ENCODE data around the gene FRY. TPM values are rescaled to one million over a fixed set of nuclear protein-coding genes. Genes with fewer than 3 reads are reported as not detected.

FRY gene
- total RNA-seq, 1 experiment from 2014 or later: 0.74 TPM

DNA sequence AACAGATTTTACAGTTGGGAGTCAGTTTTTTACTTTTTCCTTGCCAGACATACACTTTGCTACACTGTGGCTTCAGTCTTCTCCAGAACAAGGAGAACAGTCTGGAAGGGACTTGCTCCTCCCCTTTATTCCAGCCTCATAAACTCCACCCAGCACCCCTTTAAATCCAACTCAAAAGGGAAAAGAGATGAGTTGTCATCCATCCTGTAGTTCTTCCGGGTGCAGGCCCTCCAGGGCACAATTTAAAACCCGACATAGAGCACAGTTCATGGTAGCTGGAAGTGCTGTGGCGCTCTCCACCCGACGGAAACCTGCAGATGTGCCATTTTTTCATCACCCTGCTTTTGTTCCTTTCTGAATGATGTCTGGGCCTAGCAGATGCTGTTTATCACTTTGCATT lies 184.7 kb downstream of the FRY start:
- no peak for DNase-seq (ENCODE audit: low read depth)

DNA sequence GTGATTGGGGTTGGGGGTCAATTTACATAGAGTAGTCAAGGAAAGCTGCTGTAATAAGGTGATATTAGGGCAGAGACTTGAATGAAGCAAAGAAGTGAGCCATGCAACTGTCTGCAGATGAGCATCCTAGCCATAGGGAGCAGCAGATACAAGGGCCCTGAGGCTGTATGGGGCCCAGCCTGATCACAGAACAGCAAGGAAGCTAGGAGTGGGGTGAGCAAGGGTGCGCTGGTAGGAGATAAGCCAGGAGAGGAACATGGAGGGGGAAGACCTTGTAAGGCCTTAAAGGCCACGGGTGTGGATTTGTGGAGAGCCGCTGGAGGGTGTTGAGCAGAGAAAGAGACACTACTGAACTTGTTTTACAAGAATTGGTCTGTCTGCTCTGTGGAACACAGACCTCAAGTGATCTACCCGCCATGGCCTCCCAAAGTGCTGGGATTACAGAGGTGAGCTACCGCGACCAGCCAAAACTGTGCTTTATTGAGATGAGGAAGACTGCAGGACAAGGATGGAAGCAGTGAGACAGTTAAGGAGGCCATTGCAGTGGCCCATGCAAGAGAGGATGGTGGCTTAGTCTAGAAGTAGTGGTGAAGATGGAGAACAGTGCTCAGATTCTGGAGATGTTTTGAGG lies 190.6 kb downstream of the FRY start:
- no peak for DNase-seq (ENCODE audit: low read depth)

DNA sequence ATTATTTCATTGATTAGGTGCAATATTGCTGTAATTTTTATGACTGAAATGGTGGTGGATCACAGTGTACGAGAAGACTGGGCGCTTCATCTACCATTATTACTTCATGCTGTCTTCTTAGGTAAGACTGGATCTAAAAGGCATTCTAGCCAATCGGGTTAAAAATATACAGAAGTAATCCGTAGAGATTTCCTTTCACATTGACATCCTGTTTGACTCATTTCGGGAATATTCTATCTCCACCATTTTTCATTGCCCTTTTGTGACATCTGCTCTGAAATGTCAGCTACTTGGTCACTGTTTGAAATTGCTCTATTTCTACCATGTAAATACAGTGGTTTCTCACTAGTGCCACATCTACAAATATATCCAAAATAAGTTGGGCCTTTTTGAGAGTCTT lies 193.3 kb downstream of the FRY start:
- no peak for DNase-seq (ENCODE audit: low read depth)

DNA sequence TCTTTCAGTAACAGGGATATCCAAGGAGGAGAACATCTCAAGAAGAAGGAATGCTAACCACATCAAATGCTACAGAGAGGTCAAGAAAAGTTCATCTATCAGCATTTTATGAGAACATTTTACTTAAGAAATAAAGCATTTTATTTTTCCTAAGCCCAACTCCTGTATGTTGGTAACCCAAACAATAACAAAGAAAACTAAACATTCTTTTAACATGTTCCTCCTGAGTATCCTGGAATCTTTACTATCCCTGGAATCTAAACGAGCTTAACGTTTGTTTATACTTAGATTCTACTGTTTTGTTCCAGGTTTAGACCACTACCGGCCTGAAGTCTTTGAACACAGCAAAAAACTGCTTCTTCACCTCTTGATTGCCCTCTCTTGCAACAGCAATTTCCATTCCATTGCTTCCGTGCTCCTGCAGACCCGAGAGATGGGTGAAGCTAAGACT lies 193.9 kb downstream of the FRY start:
- DNase-seq (ENCODE audit: low read depth): no peak

DNA sequence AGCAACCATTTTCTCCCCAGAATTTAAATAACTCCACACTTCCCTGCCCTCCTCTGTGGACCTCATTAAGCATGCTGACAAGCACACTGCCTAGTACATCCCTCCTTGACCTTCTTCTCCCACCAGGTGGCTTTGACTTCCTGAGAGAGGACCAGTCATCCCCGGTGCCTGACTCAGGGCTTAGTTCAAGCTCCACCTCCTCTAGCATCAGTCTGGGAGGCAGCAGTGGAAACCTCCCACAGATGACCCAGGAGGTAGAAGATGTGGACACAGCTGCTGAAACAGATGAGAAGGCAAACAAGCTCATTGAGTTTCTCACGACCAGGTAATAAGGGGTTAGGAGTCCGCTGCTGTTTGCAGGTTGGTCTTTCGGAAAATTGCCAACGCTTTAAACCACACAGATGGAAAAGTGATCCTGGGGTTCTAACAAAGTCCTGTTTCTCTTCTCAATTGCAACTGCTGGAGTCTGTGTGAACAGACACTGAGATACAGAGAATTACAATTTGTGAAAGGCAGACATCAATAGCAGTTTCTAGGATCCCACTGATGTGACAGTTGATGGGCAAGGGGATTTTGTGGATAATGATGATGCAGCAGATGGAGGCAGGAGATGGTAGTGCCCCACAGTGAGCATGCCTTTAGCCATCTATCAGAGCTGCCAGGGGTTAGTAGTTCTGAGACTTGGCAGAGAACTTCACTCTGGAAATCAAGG lies 196.9 kb downstream of the FRY start:
- no peak for DNase-seq (ENCODE audit: low read depth)

DNA sequence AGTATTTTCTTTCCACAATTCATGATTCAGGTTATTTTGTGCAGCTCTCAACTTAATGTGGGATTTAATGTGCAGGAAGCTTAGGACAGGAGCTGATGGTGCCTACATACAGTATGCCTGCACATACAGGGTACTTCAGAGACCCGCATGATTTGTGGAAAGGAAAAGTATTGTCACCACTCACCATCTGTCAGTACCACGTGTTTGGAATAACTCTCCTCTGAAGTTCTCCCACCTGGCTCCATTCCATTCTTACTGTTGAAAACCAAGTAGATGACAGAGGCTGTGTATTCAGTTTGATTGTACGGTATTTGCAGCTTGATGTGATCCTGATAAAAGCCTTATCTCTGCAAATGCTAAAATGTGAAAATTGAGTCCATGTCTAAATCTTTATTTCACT lies 197.9 kb downstream of the FRY start:
- no peak for DNase-seq (ENCODE audit: low read depth)

DNA sequence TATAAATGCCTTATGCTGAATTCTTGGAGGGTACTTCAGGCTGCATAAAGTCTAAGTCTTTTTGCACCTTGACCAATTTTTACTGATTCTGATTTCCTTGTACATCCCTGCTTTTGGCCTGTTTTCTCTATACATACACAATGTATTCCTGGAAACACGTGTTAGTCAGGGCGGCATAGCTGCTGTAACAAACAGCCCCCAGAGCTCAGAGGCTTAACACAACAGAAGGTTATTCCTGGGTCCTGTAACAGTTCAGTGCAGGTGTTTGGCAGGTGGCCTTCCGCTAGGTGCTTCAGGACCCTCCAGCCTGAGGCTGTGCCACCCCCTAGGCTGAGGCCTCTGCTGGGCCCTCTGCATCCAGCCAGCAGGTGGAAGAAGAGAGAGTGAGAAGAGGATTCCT lies 200.7 kb downstream of the FRY start:
- no peak for DNase-seq (ENCODE audit: low read depth)

DNA sequence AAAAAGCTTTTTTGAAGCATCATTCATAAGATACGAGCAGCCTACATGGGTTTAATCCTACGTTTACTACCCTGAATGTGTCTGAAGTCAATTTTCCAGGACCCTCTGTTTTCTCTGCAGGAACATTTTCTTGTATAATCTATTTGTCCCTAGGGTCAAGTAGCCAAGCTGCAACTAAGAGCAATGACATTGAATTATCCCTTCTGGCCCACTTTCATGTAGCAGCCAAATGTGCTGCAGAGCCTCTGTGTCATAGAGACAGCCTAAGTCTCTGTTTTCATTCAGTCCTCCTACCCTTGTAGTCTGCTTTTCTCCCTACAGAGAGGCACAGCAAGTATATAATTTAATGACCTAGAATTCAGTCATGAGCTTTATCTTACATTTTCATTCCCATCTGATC lies 201.5 kb downstream of the FRY start:
- DNase-seq (ENCODE audit: low read depth): no peak

DNA sequence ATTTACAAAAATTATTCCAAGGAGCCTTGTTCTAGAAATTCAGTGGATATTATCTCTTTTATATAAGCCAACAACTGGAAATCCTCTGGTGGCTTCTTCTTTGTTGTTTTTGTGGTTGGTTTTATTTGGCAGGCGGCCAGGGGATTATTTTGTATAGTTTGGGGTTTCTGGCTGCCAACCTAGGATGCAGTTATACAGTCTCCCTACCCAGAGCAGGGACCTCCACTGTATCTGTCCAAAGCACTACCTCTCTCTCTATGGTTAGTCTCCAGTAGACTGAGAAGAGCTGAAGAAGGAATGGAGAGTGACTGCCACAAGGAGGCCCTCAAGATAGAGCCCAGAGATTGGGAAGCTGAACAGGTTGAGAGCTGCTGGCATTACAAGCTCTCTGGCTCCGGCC lies 203.3 kb downstream of the FRY start:
- DNase-seq (ENCODE audit: low read depth): no peak

DNA sequence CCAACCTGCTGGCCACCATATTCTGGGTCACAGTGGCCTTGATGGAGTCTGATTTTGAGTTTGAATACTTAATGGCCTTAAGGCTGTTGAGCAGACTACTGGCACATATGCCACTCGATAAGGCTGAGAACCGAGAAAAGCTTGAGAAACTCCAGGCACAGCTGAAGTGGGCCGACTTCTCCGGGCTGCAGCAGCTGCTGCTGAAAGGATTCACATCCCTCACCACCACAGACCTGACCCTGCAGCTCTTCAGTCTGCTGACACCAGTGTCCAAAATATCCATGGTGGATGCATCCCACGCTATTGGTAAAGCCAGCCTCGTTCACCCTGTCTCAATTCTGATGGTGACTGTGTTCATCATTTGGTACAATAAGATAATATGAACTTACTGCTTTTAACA lies 206.1 kb downstream of the FRY start:
- DNase-seq (ENCODE audit: low read depth): no peak

DNA sequence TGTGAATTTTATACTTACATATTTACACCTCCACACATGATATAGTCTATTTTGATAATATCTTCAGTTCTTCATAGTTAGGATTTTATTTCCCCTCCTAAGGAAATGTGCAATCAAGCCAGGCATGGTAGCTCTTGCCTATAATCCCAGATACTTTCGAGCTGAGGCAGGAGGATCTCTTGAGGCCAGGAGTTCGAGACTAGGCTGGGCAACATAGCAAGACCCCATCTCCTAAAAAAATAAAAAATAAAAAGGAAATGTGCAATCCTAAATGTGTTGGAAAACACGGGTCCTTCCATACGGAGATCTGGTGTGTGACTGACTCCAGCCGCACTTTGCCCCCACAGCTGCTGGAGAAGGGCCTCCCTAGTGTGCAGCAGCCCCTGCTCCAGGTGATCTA lies 212.1 kb downstream of the FRY start:
- DNase-seq (ENCODE audit: low read depth): no peak

DNA sequence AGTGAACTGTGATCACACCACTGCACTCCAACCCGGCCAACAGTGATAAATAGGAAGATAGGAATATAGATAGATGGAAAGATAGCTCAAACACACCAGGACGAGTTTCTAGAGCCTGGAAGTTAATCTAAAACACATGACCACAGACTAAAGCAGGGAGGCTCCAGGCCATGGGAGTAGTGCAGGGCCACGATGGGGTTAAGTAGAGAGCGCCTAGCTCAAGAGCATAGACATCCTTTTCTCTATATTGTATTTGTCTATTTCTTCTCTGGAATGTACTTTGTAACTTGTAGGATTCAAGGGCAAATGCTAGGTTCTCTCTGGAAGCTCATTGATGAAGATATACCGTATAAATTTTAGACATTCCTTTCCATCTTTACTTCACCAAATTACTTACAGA lies 214.0 kb downstream of the FRY start:
- DNase-seq (ENCODE audit: low read depth): no peak

DNA sequence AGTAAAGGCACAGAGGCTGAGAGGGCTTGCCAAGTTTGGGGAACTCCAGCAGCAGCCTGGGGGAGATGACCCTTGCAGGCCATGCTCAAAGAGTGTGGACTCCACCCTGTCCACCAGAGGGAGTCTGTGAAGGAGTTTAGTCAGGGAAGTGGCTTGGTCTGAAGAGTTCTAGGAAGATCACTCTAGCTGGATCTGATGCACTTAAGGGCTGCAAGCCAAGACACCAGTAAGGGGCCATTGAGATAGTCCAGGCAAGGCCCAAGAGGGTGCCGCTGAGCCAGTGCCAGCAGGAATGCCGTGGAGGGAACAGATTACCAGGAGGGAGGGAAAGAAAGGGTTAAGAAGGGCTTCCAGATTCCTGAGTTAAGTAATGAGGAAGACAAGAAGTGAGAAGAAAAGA lies 214.9 kb downstream of the FRY start:
- DNase-seq (ENCODE audit: low read depth): peak; percentile 44

DNA sequence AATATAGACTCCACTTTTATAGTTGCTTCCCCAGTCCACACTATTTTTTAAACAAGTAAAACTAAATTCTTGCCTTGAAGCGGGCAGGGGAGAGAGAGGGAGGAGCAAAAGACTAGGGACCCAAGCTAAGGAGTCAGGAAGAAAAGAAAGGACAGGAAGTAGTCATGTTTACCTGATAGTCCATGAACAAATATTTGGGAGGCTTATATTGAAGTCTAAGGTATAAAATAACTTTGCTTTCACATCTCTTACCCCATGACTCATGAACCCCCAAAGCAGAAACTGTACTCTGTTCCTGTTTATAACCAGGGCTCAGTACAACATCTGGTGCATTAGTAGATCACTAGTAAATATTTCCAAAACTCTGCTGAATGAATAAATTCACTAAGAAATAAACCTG lies 216.3 kb downstream of the FRY start:
- no peak for DNase-seq (ENCODE audit: low read depth)

DNA sequence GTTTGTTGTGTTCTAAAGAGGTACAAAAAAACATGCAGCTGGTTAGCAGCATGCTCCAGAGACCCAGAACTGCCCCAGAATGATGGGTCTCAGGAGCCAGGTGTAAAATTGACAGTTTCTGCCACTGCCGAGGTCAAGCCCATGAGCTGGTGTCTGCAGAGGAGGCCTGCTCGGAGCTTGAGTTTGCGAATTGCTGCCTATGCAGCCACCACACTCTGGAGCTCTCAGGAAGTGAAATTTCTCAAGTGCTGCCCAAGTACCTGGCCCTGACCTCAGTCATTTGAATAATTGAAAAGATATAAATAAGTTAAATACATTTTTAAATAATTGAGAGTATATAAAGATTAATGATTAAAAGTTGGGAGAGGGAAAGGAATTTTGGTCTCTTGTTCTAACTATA lies 217.2 kb downstream of the FRY start:
- no peak for DNase-seq (ENCODE audit: low read depth)

DNA sequence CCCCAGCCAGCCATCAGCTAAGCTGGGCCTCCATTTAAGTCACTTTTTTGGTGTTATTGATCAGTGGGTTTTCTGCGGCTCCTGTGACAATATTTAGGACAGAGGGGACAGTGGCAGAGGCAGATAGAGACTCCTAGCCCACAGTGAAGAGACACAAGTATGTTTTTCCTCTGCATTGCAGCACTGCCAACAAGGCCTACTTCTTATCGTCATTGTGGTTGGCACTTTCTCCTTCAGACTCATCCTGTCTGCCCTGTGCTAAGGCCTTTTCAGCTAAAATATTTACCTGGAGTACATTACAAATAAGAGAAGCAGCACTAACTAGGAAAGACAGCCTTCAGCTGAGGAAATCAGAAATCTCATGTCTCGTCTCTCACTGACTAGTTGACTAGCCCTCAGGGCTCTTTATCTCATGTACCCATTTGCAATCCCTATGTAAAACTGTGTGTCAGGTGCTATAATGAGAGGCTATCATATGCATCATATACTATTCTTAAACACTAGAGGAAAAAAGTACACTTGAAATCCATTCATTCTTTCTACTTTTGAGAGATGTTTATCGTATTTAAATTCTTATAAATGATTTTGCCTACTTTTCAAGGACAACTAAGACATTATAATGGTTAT lies 221.4 kb downstream of the FRY start:
- DNase-seq (ENCODE audit: low read depth): no peak

DNA sequence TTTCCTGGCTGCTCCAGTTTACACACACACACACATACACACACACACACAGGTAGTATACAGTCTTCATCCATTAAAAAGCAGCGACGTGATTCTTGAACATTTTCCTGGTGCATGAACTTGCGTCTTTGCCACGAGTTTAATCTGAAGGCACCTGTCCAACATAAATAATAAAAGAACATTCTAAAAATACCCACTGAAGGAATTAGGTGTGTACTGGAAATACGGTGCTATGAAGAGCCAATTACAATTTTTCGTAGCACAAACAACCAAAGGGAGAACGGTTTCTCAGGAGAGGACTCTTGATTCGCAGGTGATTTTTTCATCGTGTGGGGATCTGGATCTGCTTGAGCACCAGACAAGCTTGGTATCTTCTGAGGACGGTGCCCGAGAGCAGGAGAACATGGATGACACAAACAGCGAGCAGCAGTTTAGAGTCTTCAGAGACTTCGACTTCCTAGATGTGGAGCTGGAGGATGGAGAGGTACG lies 222.4 kb downstream of the FRY start:
- no peak for DNase-seq (ENCODE audit: low read depth)

DNA sequence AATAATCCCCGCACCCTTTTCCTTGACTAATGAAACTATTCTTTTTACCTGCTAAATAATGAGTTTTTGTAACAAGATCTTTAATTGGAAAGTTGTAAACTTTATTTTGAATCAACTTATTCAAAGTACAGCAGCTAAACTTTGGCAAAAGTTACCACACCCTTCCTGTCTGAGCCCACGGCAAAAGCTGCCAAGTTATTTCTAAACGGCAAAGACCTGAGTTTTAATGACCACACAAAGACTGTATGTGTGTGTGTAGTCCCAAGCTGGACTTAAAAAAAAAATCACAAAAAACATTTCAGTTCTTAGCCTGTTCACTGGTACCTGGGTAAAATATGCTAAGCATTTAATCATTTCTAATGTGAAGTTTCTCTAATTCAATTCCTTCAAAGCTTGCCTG lies 222.8 kb downstream of the FRY start:
- no peak for DNase-seq (ENCODE audit: low read depth)

DNA sequence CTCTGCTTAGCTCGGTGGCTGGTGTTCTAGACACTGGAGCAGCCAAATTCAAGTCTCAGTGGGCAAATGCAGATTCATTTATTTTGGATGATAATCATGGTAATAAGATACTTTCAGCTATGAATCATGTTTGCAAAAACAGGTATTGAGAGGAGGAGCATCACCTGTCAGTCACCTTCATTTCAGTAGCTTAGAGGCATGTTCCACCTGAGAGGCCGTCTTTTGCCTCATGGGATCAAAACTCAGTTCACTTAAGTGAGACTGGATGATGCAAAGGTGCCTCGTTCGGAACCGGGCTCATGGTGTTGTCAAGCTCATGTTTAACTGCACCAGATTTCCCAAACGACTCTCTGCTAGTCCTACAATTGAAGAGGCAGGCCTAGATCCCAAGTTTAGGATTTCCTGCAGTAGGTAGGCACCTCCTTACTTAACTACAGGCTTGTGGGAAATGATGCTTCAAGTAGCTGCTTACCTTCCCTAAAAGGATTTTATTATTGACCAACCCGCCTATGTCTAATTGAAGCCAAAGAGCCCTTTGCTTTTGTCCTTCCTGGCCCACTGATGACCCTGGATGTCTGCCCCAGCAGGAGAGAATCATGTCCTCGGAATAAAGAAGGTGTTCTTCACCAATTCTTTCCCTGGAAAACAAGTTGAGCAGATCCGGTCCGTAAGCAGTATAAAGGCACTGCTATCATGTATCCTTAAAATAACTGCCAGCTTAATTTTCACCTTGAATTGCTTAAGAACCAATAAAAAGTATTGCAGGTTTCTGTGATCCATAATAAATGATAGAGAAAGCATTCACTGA lies 223.5 kb downstream of the FRY start:
- no peak for DNase-seq (ENCODE audit: low read depth)

DNA sequence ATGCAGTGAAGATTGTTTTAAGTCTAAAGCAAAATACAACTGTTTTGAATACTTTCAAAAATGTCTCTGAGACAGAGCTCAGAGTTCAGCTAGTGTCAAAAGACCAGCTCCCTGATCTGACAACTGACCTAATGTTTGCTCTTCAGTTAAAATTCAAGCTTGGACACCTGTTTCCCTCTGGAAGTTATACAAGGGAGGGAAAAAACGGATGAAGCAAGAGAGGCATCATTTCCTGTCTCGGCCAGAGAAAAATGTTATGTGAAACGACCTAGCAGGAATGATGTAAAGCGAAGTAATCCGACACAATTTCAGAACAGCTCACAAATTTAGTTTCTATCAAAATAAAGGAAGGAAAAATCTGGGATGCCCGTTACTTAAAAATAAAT lies 224.1 kb downstream of the FRY start:
- DNase-seq (ENCODE audit: low read depth): no peak

DNA sequence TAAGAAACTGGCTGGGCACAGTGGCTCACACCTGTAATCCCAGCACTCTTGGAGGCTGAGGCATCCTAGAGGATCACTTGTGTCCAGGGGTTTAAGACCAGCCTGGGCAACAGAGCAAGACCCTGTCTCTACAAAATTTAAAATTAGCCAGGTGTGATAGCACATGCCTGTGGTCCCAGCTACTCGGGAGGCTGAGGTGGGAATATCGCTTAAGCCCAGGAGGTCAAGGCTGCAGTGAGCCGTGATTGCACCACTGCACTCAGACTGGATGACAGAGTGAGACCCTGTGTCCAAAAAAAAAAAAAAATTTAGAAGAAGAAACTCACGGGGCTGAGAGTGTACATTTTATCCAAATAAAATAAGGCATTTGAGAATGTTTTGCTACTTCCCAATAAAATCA lies 224.7 kb downstream of the FRY start:
- no peak for DNase-seq (ENCODE audit: low read depth)

DNA sequence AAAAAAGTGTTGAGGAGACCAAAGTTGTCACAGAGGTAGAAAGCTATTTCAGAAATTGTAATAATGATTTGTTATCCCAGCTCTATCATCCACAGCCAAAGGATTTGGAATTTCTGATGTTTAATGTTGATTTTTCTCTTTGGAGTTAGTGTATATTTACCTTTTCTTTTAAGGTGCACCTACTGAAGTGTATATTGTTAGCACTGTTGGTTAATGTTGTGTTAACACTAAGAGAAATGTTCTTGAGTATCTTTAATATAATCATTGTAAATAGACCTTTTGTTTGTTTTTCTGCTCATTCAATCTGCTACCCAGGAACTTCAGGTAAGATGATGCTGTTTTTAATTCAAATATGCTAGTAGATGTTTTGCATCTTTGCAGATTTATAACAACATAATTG lies 226.1 kb downstream of the FRY start:
- DNase-seq (ENCODE audit: low read depth): no peak

All from Daoy (cell line).